Mucosa of descending colon (tissue), 3 donors: Measurements from ENCODE around the gene GMDS. TPM values are rescaled to one million over a fixed set of nuclear protein-coding genes. Genes with fewer than 3 reads are reported as not detected.

Experiments used
- ATAC-seq: fragments of 200-7000 bp; cut with Tn5 transposase; one replicate; pipeline ENCODE4 v1.9.1; 2020; ENCODE audit warnings: mild to moderate bottlenecking, moderate library complexity
- DNase-seq, 3 donors: peaks; one replicate each; pipeline ENCODE4 v3.0.0-alpha.2; 2020
- H3K36me3 ChIP-seq: fragments of 200-600 bp; one replicate; pipeline ENCODE4 v1.8.0; 2021; ENCODE audit warnings: low read depth, mild to moderate bottlenecking
- H3K4me1 ChIP-seq: fragments of 200-600 bp; one replicate; pipeline ENCODE4 v1.8.0; 2021; ENCODE audit warnings: low read depth, mild to moderate bottlenecking
- H3K4me3 ChIP-seq: fragments of 200-600 bp; one replicate; pipeline ENCODE4 v1.8.0; 2021; ENCODE audit warnings: mild to moderate bottlenecking
- H3K9me3 ChIP-seq: fragments of 200-600 bp; one replicate; pipeline ENCODE4 v1.8.0; 2021; ENCODE audit warnings: mild to moderate bottlenecking
- intact Hi-C, 2 donors: fragments of 100-400 bp; cut with DNase I in 1 of 2; cut with micrococcal nuclease in 1 of 2; formaldehyde crosslinking; loops; one replicate each; pipeline versions ENCODE4 v1.11.0 to v1.11.1; 2022; cut with DNase I, micrococcal nuclease
- total RNA-seq, 3 donors: library from RNA; stranded (reverse); fragmentation: NEBNext Ultra II Directional in 2 of 3; extraction: Animal tissue kit (Norgen Biotek cat#: 25700) in 2 of 3; gene quantifications; one replicate each; pipeline versions ENCODE4 v1.2.1 to v1.2.4, GENCODE V29; 2021 to 2023
- TF ChIP-seq, protein P1 (sequence below): fragments of 200-600 bp; IDR thresholded peaks from one replicate; pipeline ENCODE4 v1.8.0; 2022; ENCODE audit warnings: antibody characterized with exemption, mild to moderate bottlenecking
- donor health status: DM: no; HTN: no; CAD: no; lungs with moderate emphysema.
- donor health status: DM: no; HTN: no; CAD: no.
- donor health status: DM: no; HTN: yes; CAD: no.

The GMDS gene
- total RNA-seq, 3 donors from 2014 or later, result 68.0 to 228 (median 135) TPM

DNA sequence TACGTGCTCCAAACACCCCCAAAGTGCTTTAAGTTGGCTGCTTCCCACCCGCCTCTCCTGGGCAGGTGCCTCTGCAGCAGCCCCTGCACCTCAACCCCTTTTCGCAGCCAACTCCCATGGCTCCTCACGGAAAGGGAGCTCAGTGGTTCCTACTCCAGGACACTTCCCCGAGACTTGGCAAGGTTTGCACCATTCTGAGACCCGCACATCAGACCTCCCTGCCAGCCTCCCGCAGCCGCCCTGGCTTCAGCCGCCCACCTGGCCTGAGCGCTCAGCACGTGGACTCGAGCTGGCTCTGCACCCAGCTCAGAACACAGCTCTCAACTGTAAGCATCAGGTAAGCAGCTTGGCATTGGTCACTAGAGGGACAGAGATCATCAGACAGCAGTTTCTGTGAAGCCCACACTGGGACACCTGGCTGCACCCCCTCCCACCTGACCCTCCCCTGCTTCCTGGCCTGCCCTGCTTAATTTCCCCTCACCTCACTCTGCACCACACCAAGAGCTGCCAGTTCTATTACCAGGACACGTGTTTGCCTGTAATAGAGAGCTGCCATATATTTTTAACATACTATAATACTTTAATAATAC lies 28.5 kb downstream of the GMDS start:
- ATAC-seq (peak; percentile 19), DNase-seq (no peak)
- Histone ChIP-seq H3K4me1 (no peaks in the 10 kb centered on the region), H3K36me3 (no peaks in the 10 kb centered on the region), H3K9me3 (no peaks in the 10 kb centered on the region), H3K4me3 (no peak overlapping the region)
- TF ChIP-seq, protein P1, sequence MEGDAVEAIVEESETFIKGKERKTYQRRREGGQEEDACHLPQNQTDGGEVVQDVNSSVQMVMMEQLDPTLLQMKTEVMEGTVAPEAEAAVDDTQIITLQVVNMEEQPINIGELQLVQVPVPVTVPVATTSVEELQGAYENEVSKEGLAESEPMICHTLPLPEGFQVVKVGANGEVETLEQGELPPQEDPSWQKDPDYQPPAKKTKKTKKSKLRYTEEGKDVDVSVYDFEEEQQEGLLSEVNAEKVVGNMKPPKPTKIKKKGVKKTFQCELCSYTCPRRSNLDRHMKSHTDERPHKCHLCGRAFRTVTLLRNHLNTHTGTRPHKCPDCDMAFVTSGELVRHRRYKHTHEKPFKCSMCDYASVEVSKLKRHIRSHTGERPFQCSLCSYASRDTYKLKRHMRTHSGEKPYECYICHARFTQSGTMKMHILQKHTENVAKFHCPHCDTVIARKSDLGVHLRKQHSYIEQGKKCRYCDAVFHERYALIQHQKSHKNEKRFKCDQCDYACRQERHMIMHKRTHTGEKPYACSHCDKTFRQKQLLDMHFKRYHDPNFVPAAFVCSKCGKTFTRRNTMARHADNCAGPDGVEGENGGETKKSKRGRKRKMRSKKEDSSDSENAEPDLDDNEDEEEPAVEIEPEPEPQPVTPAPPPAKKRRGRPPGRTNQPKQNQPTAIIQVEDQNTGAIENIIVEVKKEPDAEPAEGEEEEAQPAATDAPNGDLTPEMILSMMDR, result no peak
- intact Hi-C loops, result no loop called here

DNA sequence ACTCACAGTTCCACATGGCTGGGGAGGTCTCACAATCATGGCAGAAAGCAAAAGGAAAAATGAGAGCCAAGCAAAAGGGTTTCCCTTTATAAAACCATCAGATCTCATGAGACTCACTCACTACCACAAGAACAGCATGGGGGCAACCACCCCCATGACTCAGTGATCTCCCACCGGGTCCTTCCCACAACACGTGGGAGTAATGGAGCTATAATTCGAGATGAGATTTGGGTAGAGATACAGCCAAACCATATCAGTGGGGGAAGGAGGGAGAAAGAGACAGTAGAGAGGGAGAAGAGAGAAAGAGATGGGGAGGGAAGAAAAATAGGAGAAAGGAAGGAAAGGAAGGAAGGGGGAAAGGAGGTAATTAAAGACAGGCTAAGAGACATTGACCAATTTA lies 30.1 kb downstream of the GMDS start:
- no peak overlapping the region for H3K4me3 ChIP-seq
- no peaks in the 10 kb centered on the region for H3K9me3 ChIP-seq
- ATAC-seq (no peak), DNase-seq (no peak)
- TF ChIP-seq, protein P1, result no peak
- intact Hi-C loops, result no loop called here
- no peaks in the 10 kb centered on the region for H3K4me1 ChIP-seq
- no peaks in the 10 kb centered on the region for H3K36me3 ChIP-seq

DNA sequence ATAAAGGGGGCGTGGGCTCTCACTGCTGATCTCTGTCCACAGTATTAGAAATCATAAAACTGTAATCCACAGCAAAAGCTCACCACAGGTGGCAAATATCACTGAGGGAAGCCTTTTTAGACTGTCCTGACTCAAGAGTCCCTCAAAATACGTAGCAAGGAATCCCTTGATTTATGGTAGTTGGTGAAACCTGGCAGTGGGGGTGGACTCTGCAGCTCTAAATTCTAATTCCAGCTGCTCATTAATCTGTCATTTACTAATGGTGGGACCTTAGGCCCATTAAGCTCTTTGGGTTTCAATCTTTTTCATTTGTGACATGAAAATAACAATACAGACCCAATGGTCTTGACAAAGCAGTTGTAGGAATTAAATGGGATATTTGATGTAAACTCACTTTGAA lies 32.3 kb downstream of the GMDS start:
- TF ChIP-seq, protein P1, result no peak
- intact Hi-C loops, result no loop called here
- DNase-seq, result no peak

DNA sequence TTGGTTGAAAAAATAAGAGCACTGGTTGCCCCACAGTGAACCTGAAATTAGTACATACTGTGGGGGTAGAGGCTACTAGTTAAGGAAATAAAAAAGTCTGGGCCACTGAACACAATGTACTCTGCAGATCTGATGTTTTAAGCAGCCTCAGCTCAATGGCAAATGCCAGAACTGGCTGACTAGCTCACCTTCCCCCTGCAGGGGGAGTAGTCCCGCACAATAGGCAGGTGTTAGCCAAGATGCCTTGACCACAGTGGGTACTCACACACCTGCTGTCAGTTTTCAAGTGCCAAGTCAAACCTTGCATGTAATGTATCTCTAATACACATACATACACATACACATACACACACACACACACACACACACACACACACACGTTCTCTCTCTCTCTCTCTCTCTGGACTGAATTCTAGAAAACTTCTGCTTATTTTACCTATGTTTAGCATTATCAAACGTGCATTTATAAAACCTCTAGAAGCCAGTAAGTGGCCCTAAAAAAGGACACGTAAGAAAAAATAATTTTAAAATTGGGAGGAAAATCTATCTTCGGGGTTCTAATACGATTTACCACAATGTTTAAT lies 36.1 kb downstream of the GMDS start:
- Histone ChIP-seq H3K4me1 (no peaks in the 10 kb centered on the region), H3K9me3 (no peaks in the 10 kb centered on the region), H3K4me3 (no peak overlapping the region), H3K36me3 (no peaks in the 10 kb centered on the region)
- DNase-seq, result peak in 2 of 3 donors; percentile 77 to 87
- intact Hi-C loops, result no loop called here
- TF ChIP-seq, protein P1, result peak; percentile 17
- ATAC-seq, result peak; percentile 97

More for the DNA sequence above, 32.3 kb downstream of the GMDS start:
- no peaks in the 10 kb centered on the region for H3K4me1 ChIP-seq
- no peak overlapping the region for H3K4me3 ChIP-seq
- H3K36me3 ChIP-seq, result no peaks in the 10 kb centered on the region
- no peaks in the 10 kb centered on the region for H3K9me3 ChIP-seq
- ATAC-seq, result no peak

DNA sequence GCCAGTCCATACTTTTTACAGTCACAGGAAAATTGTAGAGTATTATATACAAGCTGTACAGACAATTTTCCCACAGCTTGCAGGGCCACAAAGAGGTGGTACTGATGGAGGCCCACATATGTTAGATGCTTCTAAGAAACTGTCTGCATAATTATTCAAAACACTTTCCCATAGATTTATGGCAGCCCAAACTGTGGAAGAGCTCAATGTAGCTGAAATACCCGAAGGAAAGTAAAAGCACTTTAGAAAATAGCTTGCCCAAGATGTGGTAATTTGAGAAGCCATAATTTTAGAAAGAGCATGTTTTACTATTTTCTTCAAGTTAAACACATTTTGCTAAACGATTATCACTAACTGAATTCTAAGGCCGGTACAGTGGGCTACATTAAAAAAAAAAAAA lies 36.9 kb downstream of the GMDS start:
- ATAC-seq (no peak), DNase-seq (no peak)
- no peak overlapping the region for H3K4me3 ChIP-seq
- TF ChIP-seq, protein P1, result no peak
- no peaks in the 10 kb centered on the region for H3K4me1 ChIP-seq
- intact Hi-C loops, result no loop called here
- H3K9me3 ChIP-seq, result no peaks in the 10 kb centered on the region
- no peaks in the 10 kb centered on the region for H3K36me3 ChIP-seq
